ENCODE data around the gene ARMH3. TPM values are rescaled to one million over a fixed set of nuclear protein-coding genes. Genes with fewer than 3 reads are reported as not detected.

ARMH3 gene
- total RNA-seq, 4 donors from 2014 or later: 9.7 to 14.9 (median 13.4) TPM

DNA sequence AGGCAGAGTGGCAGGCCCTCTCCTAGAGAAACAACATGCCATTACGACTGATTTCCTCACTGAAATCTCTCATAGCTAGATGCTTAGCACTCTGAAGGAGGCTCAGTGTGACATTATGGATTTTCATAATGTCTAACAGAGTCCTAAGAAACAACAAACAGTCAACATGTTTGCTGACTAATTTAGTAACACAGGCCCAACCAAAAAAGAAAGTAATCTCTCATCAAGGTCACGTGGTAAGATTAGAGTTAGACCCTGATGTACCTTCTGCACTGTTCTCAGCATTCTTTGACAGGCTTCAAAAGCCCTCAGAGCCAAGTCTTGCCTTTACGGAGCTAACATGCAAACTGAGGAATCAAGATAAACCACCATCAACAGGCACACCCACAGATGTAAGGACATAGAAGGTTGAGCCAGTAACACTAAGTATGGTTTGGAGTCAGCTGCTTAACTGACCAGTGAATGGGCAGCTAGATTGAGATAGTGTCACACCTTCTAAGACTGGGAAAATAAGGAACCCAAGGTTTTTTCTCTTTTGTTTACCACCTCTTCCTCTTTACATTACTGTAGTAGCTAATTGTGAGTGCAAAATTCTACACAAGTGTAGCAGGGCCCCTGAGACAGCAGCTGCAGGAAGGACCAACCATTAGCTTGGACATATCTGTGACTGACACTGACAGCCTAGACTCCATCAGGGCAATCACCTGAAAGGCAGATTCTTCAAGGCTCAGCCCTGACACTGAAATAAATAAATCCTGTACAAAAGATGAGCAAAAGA is 197.1 kb downstream of the ARMH3 start:
- Histone ChIP-seq H3K4me1 (peaks cover 0 to 23% of the 10 kb centered on the region in 2 donors), H3K4me3 (no peak overlapping the region), H3K36me3 (peaks cover 0 to 7% of the 10 kb centered on the region in 2 donors), H3K9me3 (peaks cover 0 to 8% (median 0%) of the 10 kb centered on the region in 3 donors), H3K27me3 (no peaks in the 10 kb centered on the region), H3K27ac (no peak overlapping the region)
- in situ Hi-C loops (cut with MboI; ENCODE audit: low sequenced_read_pairs in 4 of 4) (no loop called here), intact Hi-C loops (cut with DNase I; ENCODE audit: low total_unique reads) (no loop called here)
- DNase-seq (no peak), ATAC-seq (no peak)
- TF ChIP-seq, protein P1, sequence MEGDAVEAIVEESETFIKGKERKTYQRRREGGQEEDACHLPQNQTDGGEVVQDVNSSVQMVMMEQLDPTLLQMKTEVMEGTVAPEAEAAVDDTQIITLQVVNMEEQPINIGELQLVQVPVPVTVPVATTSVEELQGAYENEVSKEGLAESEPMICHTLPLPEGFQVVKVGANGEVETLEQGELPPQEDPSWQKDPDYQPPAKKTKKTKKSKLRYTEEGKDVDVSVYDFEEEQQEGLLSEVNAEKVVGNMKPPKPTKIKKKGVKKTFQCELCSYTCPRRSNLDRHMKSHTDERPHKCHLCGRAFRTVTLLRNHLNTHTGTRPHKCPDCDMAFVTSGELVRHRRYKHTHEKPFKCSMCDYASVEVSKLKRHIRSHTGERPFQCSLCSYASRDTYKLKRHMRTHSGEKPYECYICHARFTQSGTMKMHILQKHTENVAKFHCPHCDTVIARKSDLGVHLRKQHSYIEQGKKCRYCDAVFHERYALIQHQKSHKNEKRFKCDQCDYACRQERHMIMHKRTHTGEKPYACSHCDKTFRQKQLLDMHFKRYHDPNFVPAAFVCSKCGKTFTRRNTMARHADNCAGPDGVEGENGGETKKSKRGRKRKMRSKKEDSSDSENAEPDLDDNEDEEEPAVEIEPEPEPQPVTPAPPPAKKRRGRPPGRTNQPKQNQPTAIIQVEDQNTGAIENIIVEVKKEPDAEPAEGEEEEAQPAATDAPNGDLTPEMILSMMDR (IDR thresholded peaks at IDR 0.05 in 4 of 5, conservative IDR thresholded peaks at IDR 0.05 in 1 of 5): no peak
- no peak for TF ChIP-seq POLR2A (IDR thresholded peaks at IDR 0.05)

DNA sequence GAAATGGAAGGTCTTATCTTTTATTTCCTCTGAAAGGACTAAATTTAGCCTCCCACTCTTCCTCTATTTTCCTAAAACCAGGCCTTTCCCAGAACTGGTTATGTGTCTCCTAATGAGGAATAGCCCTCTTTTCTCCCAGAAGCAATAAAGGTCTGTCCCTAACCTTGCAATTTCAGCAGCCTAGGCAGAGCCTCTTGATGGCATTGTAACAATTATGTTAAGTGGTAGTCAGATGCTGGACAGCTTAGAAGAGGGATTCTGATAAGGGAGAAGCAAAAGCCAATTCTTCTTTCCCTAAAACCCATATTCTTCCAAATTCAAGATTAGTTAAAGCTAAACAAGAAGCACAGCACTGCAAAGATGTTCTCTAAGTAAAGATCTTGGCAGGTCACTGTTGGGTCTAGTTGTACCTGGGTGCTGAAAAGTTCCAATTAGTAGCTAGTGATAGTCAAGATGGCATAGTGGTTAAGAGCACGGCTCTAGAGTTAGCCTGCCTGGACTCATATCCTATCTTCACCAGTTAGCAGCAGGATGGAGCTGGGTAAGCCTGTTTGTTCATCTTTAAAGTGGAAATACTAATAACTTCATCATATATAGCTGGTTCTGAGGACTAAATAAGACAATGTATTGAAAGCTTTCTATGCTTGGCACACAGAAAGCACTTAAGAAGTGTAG is 198.0 kb downstream of the ARMH3 start:
- Histone ChIP-seq H3K27me3 (no peaks in the 10 kb centered on the region), H3K9me3 (peaks cover 0 to 8% (median 0%) of the 10 kb centered on the region in 3 donors), H3K36me3 (peaks cover 0 to 7% of the 10 kb centered on the region in 2 donors), H3K4me1 (peaks cover 0 to 23% of the 10 kb centered on the region in 2 donors), H3K27ac (no peak overlapping the region), H3K4me3 (no peak overlapping the region)
- ATAC-seq (no peak), DNase-seq (no peak)
- TF ChIP-seq, protein P1 (IDR thresholded peaks at IDR 0.05 in 4 of 5, conservative IDR thresholded peaks at IDR 0.05 in 1 of 5): no peak
- TF ChIP-seq POLR2A (IDR thresholded peaks at IDR 0.05): no peak
- intact Hi-C loops (cut with DNase I; ENCODE audit: low total_unique reads) (no loop called here), in situ Hi-C loops (cut with MboI; ENCODE audit: low sequenced_read_pairs in 4 of 4) (no loop called here)

DNA sequence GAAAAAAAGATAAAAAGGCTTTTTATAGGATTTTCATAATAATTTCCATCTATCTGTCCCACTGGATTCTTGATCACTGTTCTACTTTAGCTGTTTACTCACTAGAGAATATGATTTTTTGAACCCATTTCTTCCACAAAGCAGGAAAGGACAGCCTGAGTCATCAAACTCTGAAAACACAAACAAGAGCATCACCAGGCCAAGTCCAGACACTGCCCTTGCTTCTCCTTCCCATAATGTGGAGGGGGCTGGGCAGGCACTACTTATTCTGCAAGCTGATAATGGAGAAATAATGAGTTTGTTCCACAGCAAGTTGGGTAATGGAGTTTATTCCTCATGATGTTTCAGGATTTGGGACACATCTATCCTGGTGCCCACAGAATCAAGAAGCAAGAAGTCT is 199.3 kb downstream of the ARMH3 start:
- Histone ChIP-seq H3K27me3 (no peaks in the 10 kb centered on the region), H3K4me3 (no peak overlapping the region), H3K4me1 (peaks cover 2 to 23% of the 10 kb centered on the region in 2 donors), H3K36me3 (peaks cover 0 to 7% of the 10 kb centered on the region in 2 donors), H3K9me3 (peaks cover 0 to 8% (median 0%) of the 10 kb centered on the region in 3 donors), H3K27ac (no peak overlapping the region)
- intact Hi-C loops (cut with DNase I; ENCODE audit: low total_unique reads) (no loop called here), in situ Hi-C loops (cut with MboI; ENCODE audit: low sequenced_read_pairs in 4 of 4) (no loop called here)
- ATAC-seq (no peak), DNase-seq (no peak)
- TF ChIP-seq, protein P1 (IDR thresholded peaks at IDR 0.05 in 4 of 5, conservative IDR thresholded peaks at IDR 0.05 in 1 of 5): no peak
- TF ChIP-seq POLR2A (IDR thresholded peaks at IDR 0.05): no peak

DNA sequence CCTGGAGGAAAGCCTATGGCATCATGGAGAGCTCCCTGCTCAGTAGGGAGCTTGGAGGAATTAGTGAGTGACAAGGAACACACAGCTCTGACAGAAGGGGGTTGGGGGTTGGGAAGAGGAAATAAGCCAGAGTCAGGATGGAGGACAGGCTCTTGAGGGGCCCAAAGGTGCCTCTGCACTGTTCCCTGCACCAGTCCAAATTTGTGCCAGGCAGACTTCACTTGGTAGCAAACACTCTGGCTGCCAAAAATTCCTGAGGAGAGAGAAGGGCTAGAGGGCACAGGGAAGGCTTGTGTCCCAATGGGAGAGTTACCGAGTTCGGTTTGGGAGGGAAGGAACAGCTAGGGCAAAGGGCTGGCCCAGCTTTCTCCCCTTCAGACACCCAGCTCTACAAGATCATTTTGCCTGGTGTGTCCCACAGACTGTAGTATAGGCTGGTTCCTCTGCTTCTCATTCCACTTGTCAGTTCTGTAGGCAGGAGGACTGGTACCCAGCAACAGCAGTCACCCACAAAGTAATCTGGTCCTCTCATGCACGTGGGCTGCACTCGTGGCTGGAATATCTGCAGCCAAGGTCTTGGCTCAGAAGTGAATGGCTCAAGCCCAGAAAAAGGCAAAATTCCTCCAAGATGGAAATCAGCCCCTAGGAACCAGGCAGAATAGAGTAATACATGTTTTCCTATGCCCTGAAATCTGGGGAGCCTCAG is 204.4 kb downstream of the ARMH3 start:
- peaks cover 0 to 3% of the 10 kb centered on the region in 2 donors for H3K4me1 ChIP-seq
- ATAC-seq (no peak), DNase-seq (no peak)

More for the DNA sequence above, 204.4 kb downstream of the ARMH3 start:
- in situ Hi-C loops (cut with MboI; ENCODE audit: low sequenced_read_pairs in 4 of 4): no loop called here
- Histone ChIP-seq H3K36me3 (peaks cover 0 to 14% of the 10 kb centered on the region in 2 donors), H3K9me3 (no peaks in the 10 kb centered on the region), H3K27me3 (no peaks in the 10 kb centered on the region), H3K27ac (no peak overlapping the region), H3K4me3 (no peak overlapping the region)
- TF ChIP-seq POLR2A (IDR thresholded peaks at IDR 0.05): no peak
- TF ChIP-seq, protein P1 (IDR thresholded peaks at IDR 0.05 in 4 of 5, conservative IDR thresholded peaks at IDR 0.05 in 1 of 5): no peak
- intact Hi-C loops (cut with DNase I; ENCODE audit: low total_unique reads): no loop called here

Data from gastrocnemius medialis (tissue), 4 donors.